Omental fat pad (tissue), 4 donors: Measurements from ENCODE around the gene ANGPTL2. TPM values are rescaled to one million over a fixed set of nuclear protein-coding genes. Genes with fewer than 3 reads are reported as not detected.

Source experiments
- ATAC-seq: fragments of 150-250 bp; one replicate; pipeline ENCODE4 v1.9.1; 2016; ENCODE audit warnings: mild to moderate bottlenecking, moderate library complexity; ENCODE audit not compliant: low FRiP score
- DNase-seq: peaks from one replicate; pipeline ENCODE4 v3.0.0-alpha.2; 2019; ENCODE audit warnings: low spot score
- CTCF ChIP-seq, 3 donors: fragments of 450-650 bp; IDR thresholded peaks; one replicate each; pipeline ENCODE4 v1.5.1; 2016 to 2017; ENCODE audit warnings: antibody characterized with exemption in 3 of 3, mild to moderate bottlenecking in 3 of 3, moderate library complexity in 2 of 3
- total RNA-seq, 4 donors: library from RNA; depleted of rRNA; stranded (reverse); fragments of >200 nt; gene quantifications; one replicate each; pipeline ENCODE4 v1.1.0, GENCODE V29; 2016

Gene ANGPTL2
- total RNA-seq, 4 donors from 2014 or later: 68.3 to 177 (median 112) TPM

- no peak for TF ChIP-seq CTCF (IDR thresholded peaks at IDR 0.05)
- DNase-seq (no peak), ATAC-seq (no peak)
Observed at GRCh38 chr9:127050152-127050551, 72.3 kb downstream of the ANGPTL2 start.

- no peak for TF ChIP-seq CTCF (IDR thresholded peaks at IDR 0.05)
- ATAC-seq (no peak), DNase-seq (no peak)
Observed at GRCh38 chr9:127049581-127049980, 72.9 kb downstream of the ANGPTL2 start.

GRCh38 chr9:127049044-127049443 is 73.4 kb downstream of the ANGPTL2 start:
- DNase-seq: no peak
- TF ChIP-seq CTCF (IDR thresholded peaks at IDR 0.05): no peak
- ATAC-seq: peak; percentile 74

GRCh38 chr9:127047971-127048370 is 74.5 kb downstream of the ANGPTL2 start:
- DNase-seq (no peak), ATAC-seq (no peak)
- no peak for TF ChIP-seq CTCF (IDR thresholded peaks at IDR 0.05)

GRCh38 chr9:127045148-127045547 is 77.3 kb downstream of the ANGPTL2 start:
- TF ChIP-seq CTCF (IDR thresholded peaks at IDR 0.05): no peak
- no peak for ATAC-seq
- DNase-seq: no peak

- DNase-seq: no peak
- no peak for TF ChIP-seq CTCF (IDR thresholded peaks at IDR 0.05)
- ATAC-seq: no peak
Observed at GRCh38 chr9:127039492-127039891, 82.9 kb downstream of the ANGPTL2 start.

GRCh38 chr9:127038531-127038930 is 83.9 kb downstream of the ANGPTL2 start:
- ATAC-seq (no peak), DNase-seq (no peak)
- TF ChIP-seq CTCF (IDR thresholded peaks at IDR 0.05): no peak

Other genes starting within 250 kb of the ANGPTL2 start
- gene RALGPS1, start 207.9 kb downstream of the ANGPTL2 start, total RNA-seq: 10 to 100 TPM in 1 of 4 donors, 1 to 10 TPM in 3; 4.0 to 15.3 (median 4.8) TPM
- 10 to 100 TPM in 3 of 4 donors, 1 to 10 TPM in 1; 10.0 to 27.0 (median 15.7) TPM for gene GARNL3, start 142.1 kb upstream of the ANGPTL2 start, total RNA-seq